ENCODE results near the gene SAXO1. TPM values are rescaled to one million over a fixed set of nuclear protein-coding genes. Genes with fewer than 3 reads are reported as not detected.

The SAXO1 gene
- total RNA-seq, 1 donor from 2014 or later, result not detected

DNA sequence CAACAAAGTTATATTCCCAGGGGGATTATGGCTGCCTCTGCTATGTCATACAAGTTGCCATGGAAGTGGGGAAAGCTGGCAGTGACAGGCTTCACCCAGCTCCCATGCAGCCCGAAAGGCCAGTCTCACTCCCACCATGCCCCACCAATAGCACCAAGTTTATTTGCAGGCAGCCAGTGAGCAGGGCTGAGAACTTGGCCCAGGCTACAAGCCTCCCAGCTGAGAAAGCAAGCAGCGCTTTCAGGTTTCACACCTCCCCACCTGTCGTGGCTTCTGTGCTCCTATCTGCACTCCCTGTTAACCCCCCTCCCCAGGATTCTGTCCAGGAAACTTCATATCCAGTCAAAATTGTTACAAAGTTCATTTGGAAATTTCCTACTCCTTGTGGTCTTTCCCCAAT is 155.0 kb downstream of the SAXO1 start:
- no peak overlapping the region for H3K27ac ChIP-seq (ENCODE audit: low read depth, low read length)
- H3K79me2 ChIP-seq (ENCODE audit: insufficient read depth, low read length), result peaks cover 32% of the 10 kb centered on the region
- H3K4me2 ChIP-seq (ENCODE audit: low read length), result no peak overlapping the region
- H3K27ac Mint-ChIP-seq (ENCODE audit: unreplicated experiment), result no peak overlapping the region
- no peak overlapping the region for H2AFZ ChIP-seq (ENCODE audit: low read depth, low read length)
- H3K4me1 ChIP-seq (ENCODE audit: insufficient read depth, low read length), result no peaks in the 10 kb centered on the region
- TF ChIP-seq, protein P1, sequence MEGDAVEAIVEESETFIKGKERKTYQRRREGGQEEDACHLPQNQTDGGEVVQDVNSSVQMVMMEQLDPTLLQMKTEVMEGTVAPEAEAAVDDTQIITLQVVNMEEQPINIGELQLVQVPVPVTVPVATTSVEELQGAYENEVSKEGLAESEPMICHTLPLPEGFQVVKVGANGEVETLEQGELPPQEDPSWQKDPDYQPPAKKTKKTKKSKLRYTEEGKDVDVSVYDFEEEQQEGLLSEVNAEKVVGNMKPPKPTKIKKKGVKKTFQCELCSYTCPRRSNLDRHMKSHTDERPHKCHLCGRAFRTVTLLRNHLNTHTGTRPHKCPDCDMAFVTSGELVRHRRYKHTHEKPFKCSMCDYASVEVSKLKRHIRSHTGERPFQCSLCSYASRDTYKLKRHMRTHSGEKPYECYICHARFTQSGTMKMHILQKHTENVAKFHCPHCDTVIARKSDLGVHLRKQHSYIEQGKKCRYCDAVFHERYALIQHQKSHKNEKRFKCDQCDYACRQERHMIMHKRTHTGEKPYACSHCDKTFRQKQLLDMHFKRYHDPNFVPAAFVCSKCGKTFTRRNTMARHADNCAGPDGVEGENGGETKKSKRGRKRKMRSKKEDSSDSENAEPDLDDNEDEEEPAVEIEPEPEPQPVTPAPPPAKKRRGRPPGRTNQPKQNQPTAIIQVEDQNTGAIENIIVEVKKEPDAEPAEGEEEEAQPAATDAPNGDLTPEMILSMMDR (IDR thresholded peaks at IDR 0.05; ENCODE audit: insufficient read depth, low read depth, low read length), result no peak
- TF ChIP-seq EZH2 (IDR thresholded peaks at IDR 0.05; ENCODE audit: insufficient read depth, low read length), result no peak
- peaks cover 4% of the 10 kb centered on the region for H3K27me3 Mint-ChIP-seq (ENCODE audit: low read depth, unreplicated experiment)
- H3K4me3 Mint-ChIP-seq (ENCODE audit: unreplicated experiment), result no peak overlapping the region
- peaks cover under 1% of the 10 kb centered on the region for H3K9me3 Mint-ChIP-seq (ENCODE audit: unreplicated experiment)
- peaks cover 4% of the 10 kb centered on the region for H3K36me3 ChIP-seq (ENCODE audit: insufficient read depth, low read length)
- H3K9ac ChIP-seq (ENCODE audit: low read length), result no peak overlapping the region
- DNase-seq (ENCODE audit: low read depth) (no peak), FAIRE-seq (no peak)
- peaks cover 32% of the 10 kb centered on the region for H4K20me1 ChIP-seq (ENCODE audit: insufficient read depth, low read length)
- no peaks in the 10 kb centered on the region for H3K4me1 Mint-ChIP-seq (ENCODE audit: low read depth, unreplicated experiment)
- H3K9me3 ChIP-seq (ENCODE audit: insufficient read depth, low read depth, low read length), result no peaks in the 10 kb centered on the region
- H3K27me3 ChIP-seq (ENCODE audit: insufficient read depth, low read length), result no peaks in the 10 kb centered on the region
- no peak overlapping the region for H3K4me3 ChIP-seq (ENCODE audit: insufficient read depth, low read depth, low read length)
- H3K36me3 Mint-ChIP-seq (ENCODE audit: low read depth, unreplicated experiment), result peaks cover under 1% of the 10 kb centered on the region

Other genes starting within 250 kb of the SAXO1 start
- 81.8 and 85.0 TPM in 2 replicates for gene RRAGA, start 16.2 kb upstream of the SAXO1 start, total RNA-seq
- 13.7 and 16.0 TPM in 2 replicates for gene HAUS6, start 69.7 kb upstream of the SAXO1 start, total RNA-seq
- gene PLIN2, start 94.3 kb upstream of the SAXO1 start, total RNA-seq, result 13.1 and 14.4 TPM in 2 replicates
- 19.6 and 20.4 TPM in 2 replicates for gene DENND4C, start 197.5 kb upstream of the SAXO1 start, total RNA-seq